Measurements from ENCODE around the gene PIP5K1A. TPM values are rescaled to one million over a fixed set of nuclear protein-coding genes. Genes with fewer than 3 reads are reported as not detected.

The PIP5K1A gene
- total and polyA plus RNA-seq, 4 donors = 4.0 to 32.0 (median 13.6) TPM

GRCh38 chr1:151246786-151247185 lies 48.4 kb downstream of the PIP5K1A start:
- H3K27ac ChIP-seq (ENCODE audit: low read depth in 1 of 2, low read length in 2 of 2) = no peak overlapping the region
- WGBS = 84% methylated on average over 2 of the region's 2 CpGs
- DNase-seq (ENCODE audit: low spot score) = no peak
- no peaks in the 10 kb centered on the region for H3K9me3 ChIP-seq (ENCODE audit: control insufficient read depth in 4 of 4, low read length in 3 of 4)
- H3K36me3 ChIP-seq (ENCODE audit: control insufficient read depth in 4 of 4, insufficient read depth in 3 of 4, low read depth in 1 of 4, low read length in 3 of 4) = peaks cover 29 to 63% (median 56%) of the 10 kb centered on the region in 4 donors
- H3K27me3 ChIP-seq (ENCODE audit: control insufficient read depth in 4 of 4, insufficient read depth in 4 of 4, low read length in 3 of 4) = no peaks in the 10 kb centered on the region
- TF ChIP-seq REST (IDR thresholded peaks at IDR 0.05) (no peak), ATF3 (IDR thresholded peaks at IDR 0.05) (no peak), JUND (IDR thresholded peaks at IDR 0.05) (no peak), MAX (IDR thresholded peaks at IDR 0.05) (no peak), RXRA (IDR thresholded peaks at IDR 0.05) (no peak), HNF4A (conservative IDR thresholded peaks at IDR 0.05) (no peak), SP1 (IDR thresholded peaks at IDR 0.05) (no peak), HNF4G (IDR thresholded peaks at IDR 0.05) (no peak), NR2F2 (IDR thresholded peaks at IDR 0.05) (no peak)
- no peaks in the 10 kb centered on the region for H3K4me1 ChIP-seq (ENCODE audit: control insufficient read depth in 4 of 4, insufficient read depth in 4 of 4, low read length in 3 of 4)
- no peak overlapping the region for H3K9ac ChIP-seq (ENCODE audit: low read depth in 1 of 2, low read length in 2 of 2)
- no peak overlapping the region for H3K4me3 ChIP-seq (ENCODE audit: low read depth in 1 of 3, low read length in 3 of 3)

- TF ChIP-seq ZBTB33 (IDR thresholded peaks at IDR 0.05) (no peak), ATF3 (IDR thresholded peaks at IDR 0.05) (no peak), CTCF (IDR thresholded peaks at IDR 0.05; ENCODE audit: low read depth, low read length, missing input control) (peak; percentile 84), HNF4A (conservative IDR thresholded peaks at IDR 0.05) (no peak), RXRA (IDR thresholded peaks at IDR 0.05) (no peak), RAD21 (IDR thresholded peaks at IDR 0.05) (peak; percentile 80 to 86), FOXA1 (IDR thresholded peaks at IDR 0.05) (no peak), TAF1 (conservative IDR thresholded peaks at IDR 0.05) (no peak), GABPA (IDR thresholded peaks at IDR 0.05 in 1 of 2, conservative IDR thresholded peaks at IDR 0.05 in 1 of 2) (no peak), MAX (IDR thresholded peaks at IDR 0.05) (no peak), FOXA2 (IDR thresholded peaks at IDR 0.05) (no peak), YY1 (IDR thresholded peaks at IDR 0.05) (no peak), NR2F2 (IDR thresholded peaks at IDR 0.05) (no peak), EGR1 (IDR thresholded peaks at IDR 0.05; ENCODE audit: low read depth in 2 of 2) (no peak), REST (IDR thresholded peaks at IDR 0.05) (no peak), HNF4G (IDR thresholded peaks at IDR 0.05) (no peak), JUND (IDR thresholded peaks at IDR 0.05) (no peak)
- no peaks in the 10 kb centered on the region for H3K27me3 ChIP-seq (ENCODE audit: control insufficient read depth in 4 of 4, insufficient read depth in 4 of 4, low read length in 3 of 4)
- peak; percentile 53 for DNase-seq (ENCODE audit: low spot score)
- no peaks in the 10 kb centered on the region for H3K9me3 ChIP-seq (ENCODE audit: control insufficient read depth in 4 of 4, low read length in 3 of 4)
- no peak overlapping the region for H3K9ac ChIP-seq (ENCODE audit: low read depth in 1 of 2, low read length in 2 of 2)
- peaks cover 12 to 20% (median 19%) of the 10 kb centered on the region in 4 donors for H3K36me3 ChIP-seq (ENCODE audit: control insufficient read depth in 4 of 4, insufficient read depth in 3 of 4, low read depth in 1 of 4, low read length in 3 of 4)
- no peak overlapping the region for H3K4me3 ChIP-seq (ENCODE audit: low read depth in 1 of 3, low read length in 3 of 3)
- no peak overlapping the region for H3K27ac ChIP-seq (ENCODE audit: low read depth in 1 of 2, low read length in 2 of 2)
- H3K4me1 ChIP-seq (ENCODE audit: control insufficient read depth in 4 of 4, insufficient read depth in 4 of 4, low read length in 3 of 4) = peaks cover 3 to 11% (median 8%) of the 10 kb centered on the region in 4 donors
- 58% methylated on average over 16 of the region's 16 CpGs for WGBS
Measured at GRCh38 chr1:151251656-151252470, 53.5 kb downstream of the PIP5K1A start.

Data from liver (tissue), 9 donors.